ENCODE data around the gene HDAC9.

The HDAC9 gene

DNA sequence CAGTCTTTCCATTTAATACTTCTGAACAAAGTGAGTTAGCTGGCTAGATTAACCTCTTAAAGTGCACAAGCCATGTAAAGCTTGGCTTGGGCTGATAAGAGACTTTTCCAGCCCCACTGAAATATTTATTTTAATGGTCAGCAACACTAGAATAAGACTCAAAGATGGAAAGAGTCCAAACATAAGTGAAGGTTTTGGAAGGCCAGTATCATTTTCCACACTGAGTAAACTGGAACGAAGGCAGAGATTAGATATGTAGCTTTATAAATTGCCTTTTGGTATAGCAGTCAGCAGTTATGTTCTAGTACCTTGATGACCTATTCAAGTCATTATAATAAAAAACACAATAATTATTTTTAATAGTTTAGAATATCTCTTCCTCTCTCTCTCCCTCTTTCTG is 102.2 kb downstream of the HDAC9 start:
- DNase-seq = no peak

DNA sequence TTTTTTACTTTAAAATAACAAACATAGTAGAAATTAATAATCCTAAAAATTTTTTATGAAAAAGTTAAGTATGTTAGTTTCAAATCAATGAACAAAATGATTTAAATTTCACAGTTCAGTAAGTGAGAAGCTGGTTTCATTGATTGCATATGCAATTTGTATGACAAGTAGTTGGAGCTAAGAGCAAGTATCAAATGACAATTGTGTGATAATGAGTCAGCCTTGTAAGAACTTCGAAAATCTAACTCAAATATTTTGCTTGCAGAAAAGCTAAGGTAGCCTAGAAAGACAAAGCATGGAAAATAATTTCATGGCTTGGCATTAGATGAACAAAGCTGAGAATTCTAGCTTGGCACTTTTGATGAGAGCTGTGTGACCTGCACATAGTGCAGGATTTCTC is 111.5 kb downstream of the HDAC9 start:
- no peak for DNase-seq

DNA sequence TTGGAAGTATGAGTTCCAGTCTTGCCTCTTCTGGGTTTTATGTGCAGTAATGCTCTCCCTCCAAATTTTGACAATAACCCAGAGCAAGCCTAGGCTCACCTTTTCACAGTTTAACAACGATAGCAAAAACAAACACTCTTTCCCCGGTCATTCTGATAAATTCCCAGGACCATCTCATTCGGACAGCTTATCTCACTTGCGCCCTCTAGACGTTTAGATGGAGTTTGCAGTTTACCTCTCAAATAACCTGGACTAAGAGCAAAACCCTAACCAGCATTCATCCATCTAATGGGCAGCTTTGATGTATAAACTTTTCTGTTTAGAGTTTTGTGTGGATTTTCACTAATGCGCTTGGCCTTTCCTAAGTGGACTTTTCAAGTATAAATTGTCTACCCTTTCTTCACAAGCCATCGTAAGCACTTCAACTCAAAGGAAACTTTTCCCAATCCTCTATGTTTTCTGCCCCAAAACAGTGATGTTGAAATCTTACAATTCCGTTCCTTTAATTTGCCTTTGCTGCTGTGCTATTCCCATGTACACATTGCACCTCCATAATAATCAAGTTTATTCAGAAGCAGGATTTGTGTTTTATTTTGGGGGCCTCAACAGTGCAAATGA is 114.9 kb downstream of the HDAC9 start:
- no peak for DNase-seq

DNA sequence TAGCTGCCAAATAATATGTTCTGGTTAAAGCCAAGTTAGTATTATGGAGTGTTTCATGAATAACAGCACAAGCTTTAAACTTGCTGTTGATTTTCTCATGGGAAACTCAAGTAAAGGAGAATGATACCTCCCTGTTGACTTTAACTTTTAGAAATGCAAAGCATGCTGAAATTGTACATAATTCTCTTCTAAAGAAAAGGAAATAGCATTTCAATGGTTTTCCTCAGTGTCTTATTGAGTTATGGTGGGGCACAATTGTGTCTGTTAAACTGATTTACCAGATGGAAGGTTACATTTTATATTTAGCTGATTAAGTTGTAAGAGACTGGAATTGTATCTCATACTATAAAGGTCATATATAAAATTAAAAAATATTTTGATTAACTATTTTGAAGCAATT is 119.3 kb downstream of the HDAC9 start:
- no peak for DNase-seq

DNA sequence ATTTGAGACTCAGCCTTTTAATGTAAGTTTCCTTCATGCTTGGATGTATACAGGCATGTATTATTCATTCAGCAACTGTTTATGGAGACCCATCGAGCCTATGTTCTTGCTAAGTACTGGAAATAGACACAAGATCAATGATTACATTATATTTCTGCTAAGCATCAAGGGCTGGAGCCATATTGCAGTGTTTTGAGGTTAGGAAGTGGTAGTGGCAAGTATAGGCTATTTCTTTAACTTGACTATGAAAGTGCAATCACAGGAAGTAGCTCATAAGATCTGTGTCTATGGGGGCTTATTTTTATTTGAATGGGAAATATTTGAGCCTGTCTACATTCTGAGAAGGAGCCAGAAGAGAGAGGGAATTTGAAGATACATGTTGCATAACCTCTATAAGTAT is 123.8 kb downstream of the HDAC9 start:
- no peak for DNase-seq

DNA sequence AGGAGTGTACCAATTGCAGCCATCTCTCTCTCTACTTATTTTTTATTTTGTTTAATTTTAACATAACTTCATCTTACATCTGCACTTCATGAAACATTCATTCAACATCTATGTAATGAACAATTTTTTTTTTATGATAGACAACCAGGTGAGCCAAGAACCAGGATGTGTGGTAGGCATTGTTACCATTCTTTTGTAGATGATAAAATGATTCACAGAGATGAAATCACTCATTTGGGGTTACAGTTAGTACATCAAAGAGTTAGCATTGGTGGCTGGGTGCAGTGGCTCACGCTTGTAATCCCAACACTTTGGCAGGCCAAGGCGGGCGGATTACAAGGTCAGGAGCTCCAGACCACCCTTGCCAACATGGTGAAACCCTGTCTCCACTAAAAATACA is 127.8 kb downstream of the HDAC9 start:
- DNase-seq = no peak

DNA sequence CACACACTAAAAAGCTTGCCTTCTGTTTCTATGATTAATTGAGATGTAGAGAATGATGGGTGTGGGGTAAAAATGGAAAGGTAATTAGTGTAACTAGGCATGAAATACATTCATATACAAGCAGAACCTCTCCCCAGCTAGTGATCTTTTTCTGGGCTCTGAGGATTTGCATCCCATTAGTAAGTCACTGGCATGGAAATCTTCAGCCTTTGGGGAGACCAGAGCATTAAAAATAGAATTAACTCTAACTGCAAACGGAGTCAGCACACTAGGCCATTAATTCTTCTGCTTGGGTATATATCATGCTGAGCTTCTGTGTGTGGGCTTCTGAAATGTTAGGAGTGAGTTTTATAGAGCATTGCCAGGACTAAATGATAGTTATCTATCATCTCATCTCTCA is 128.9 kb downstream of the HDAC9 start:
- DNase-seq = no peak

DNA sequence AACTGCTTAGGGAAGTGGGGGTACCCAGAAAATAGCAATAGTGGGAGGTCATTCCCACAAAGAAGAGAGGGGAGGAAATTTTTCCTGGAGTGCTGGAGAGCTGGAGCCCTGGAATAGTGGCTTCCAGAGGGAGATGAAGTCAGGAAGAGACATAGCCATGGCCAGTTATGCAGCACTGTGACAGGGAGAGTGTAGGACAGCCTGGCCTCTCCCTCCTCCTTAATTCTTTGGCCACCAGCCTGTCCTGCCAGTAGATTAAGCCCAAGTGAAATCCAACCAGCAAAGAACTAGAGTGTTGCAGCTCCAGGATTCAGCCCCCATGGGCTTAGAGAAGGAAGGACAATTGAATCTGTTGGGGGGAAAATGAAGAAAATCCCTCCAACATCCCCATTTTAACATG is 130.5 kb downstream of the HDAC9 start:
- no peak for DNase-seq

DNA sequence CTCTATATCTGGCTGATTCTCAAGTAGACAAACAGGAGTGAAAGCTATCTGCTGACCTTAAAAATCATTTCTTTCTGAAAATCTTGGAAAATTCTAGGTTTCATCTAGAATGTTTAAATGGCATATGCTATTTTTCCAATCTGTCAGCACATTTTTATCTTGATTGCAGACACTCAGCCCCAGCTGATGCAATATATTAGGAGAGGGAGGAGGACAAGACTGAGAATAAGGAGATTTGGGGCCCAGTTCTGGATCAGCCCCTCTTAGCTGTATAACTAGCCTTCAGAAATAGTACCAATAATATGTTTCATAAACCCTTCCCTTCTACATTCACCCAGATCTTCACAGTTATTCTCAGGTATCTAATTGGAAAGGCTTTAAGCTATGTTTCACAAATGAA is 131.2 kb downstream of the HDAC9 start:
- DNase-seq = no peak

DNA sequence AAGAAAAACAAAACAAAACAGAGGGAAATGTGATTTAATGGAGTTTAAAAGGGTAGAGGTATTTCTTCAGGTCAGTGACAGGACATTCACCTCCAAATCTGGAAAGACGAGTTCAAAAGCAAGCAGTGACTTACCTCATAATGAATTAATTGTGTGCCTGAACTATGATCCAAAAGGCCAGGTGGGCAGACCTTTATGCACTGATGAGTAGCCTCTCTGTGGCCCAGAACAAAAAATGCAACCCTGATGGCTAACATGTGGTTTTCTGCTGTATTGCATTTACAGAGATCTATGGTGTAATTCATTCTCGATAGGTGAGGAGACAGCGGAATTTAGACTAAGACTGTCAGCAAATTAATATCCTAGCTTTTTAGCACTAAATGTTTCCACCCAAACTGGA is 142.0 kb downstream of the HDAC9 start:
- no peak for DNase-seq

DNA sequence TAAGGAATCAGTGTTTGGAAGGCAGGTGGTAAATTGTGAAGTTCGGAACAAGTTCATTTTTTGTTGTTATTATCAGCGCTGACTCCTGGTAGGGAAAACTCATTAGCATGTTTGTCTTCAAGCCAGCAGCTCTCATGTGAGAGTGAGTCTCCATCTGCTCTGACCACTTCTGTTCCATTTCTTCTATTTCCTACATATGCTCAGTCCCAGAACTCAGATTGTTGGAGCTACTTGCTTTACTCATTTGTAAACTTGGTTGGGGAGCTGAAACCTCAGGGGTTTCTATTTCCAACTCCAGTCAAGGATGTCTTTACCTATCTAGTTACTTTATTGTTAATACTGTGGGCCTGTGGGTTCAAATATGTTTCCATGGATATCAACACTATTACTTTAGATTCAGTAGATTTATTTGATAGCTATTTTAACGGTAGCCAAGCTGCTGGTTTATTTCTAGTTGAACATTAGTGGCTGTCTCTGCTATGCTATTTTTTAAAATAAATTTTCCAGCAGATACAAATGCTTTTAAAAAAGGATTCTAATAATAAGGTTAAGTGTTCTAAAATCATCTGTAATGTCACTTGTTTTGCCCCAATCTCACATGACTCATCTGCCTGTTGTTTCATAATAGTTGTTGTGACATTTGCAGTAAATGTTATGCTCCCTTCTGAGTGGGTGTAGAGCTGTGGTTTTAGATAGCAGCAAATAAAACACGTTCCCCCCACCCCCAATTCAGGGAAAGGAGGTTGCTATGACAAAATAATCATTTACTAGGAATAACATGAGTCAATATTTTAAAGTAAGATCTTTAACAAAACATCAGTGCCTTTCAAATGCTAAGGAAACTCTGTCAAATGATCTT is 143.3 kb downstream of the HDAC9 start:
- peak in 1 of 2 experiments; percentile 34 for DNase-seq

DNA sequence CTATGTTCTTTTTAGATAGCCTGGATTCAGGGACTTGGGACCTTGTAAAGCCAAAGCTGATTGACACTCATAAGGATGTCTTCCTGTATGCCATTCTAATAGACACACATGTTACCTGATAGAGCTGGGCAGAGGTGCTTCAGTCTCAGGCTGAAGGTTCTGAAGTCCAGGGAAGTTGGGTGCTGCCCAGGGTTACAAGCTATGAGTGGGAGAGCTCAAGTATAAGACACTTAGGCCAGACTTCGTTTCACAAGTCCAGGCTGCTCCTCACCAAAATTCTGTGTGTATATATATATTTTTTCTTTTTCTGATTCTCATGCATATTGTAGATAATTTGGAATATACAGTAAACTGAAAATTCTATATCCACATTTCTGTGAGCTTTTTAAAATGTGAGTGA is 144.2 kb downstream of the HDAC9 start:
- DNase-seq = no peak

DNA sequence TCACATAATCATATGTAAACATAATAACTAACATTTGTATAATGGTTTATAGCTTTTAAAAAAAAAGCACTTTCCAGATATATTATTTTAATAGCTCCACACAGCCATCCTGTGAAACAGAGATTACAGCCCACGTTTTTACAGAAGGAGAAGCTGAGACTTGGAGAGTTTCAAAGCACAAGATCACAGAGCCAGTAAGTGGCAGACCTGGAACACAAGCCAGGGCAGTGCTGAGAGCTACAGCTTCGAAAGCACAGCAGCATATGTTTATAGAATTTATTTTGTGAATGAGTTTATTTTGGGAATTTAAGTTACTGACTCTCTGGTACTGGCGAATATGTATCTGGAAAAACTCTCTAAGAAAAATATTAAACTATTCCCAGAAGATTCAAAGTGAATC is 149.4 kb downstream of the HDAC9 start:
- DNase-seq = no peak

DNA sequence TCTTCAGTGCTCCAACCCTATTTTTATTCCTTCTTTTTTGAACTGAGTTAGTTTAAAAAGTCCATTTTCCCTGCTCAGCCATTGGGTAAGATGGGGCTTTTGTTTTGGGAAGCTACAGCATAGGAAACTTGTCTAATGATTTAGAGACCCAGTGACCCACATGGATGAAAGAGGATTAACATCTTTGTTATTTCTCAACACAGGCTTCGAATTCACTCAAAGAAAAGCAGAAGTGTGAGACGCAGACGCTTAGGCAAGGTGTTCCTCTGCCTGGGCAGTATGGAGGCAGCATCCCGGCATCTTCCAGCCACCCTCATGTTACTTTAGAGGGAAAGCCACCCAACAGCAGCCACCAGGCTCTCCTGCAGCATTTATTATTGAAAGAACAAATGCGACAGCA is 152.0 kb downstream of the HDAC9 start:
- DNase-seq = no peak

DNA sequence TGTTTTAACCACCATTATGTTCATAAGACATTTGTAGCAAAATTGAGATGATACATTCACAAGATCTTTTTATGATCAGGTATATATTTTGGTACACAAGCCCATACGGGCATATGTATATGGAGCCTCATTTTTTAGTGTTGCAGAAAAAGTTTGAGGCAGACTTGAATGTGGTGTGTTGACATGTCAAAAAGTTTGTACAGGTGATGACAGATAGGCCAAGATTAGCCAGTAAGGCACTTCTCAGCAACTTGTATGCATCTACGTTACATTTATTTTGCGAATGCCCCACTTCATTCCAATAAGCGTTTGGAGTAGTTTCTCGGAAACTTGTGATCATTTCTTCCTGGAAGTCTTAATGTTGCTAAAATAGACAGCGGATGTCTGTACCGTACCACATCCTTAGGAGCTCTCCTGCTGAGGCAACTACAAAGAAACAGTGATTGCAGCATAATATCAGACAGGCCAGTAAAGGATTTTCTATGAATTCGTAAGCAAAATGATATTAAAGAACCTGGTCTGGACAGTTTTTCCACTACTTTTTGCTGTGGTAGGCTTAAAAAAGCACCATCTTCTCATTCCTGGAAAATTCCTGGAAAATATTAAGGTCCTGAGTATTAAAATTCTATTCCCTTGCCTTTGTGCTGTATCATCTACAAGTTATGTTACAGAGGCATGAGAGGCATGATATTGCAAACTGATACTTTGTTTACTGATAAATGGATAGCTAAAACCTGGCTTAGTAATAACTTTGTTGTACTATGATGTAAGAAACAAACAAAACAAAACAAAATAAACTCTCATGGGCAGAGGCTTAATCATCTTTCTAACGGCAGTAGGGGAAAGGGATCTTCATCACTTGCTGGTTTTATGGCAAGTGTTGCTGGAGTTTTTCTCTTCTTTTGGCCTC is 153.6 kb downstream of the HDAC9 start:
- DNase-seq = no peak

DNA sequence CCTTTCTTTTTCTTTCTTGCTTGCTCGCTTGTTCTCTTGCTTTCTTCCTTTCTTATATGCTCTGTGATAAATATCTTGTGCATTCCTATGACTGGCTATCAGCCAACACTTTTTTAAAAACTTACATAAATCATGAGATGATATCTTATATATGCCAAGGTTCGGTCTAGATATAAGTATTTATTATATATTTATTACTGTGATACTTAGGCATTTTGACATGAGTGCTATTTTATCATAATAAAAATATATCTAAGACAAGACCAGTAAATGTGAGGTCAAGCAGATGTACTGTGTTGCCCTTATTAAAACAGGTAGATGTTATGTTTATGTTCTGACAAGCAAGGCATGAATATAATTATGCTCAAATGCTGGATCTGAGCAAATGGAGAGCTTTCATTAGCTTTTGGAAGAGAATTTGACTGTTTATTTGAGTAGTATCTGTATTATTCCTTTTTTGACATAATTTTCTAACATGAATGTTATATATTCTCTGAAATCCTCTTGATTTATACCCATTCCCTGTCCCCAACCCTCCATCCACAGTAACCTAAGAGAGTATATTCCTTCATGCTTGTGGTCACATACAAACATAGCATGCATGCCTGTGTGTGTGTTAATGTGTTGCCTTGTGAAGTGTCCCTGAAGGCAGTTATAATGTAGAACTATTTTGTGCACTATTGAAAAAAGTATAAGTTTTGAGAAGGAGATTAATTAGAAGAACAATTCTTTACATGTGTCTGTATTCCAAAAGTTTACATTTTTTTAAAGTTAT is 158.0 kb downstream of the HDAC9 start:
- no peak for DNase-seq

DNA sequence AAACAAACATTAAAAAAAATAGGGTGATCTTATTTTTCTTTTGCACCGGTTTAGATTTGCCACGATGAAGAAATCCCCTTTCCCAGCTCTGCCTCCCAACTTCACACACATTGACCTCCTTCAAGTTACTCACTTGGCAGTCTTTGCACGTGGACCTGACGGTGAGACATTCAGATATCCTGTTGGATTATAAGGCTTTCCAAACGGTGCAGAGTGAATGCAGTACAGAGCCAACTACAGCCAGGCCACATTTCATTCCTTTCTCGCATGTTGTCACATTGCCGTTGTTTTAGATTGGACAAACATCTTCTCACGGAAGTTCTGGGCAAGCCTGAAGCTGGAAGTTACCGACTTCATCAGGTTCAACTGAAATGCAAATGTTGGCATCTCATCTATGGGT is 159.2 kb downstream of the HDAC9 start:
- no peak for DNase-seq

DNA sequence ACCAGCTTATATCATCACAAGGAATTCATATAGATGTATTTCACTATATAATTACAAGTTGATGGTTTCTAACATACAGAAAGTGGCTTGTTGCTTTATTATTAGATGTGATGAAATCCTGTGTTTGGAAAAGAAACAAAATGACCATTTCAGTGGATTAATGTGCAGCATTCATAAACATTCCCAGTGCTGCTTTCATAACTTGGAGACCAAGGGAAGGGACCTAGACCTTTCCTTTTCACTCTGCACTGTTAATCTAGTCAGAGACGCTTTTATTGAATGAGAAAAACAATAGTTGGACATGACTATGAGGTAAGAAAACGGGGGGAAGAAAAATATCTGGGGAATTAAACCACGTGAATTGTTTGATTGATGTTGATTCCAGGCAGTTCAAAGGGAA is 160.0 kb downstream of the HDAC9 start:
- no peak for DNase-seq

DNA sequence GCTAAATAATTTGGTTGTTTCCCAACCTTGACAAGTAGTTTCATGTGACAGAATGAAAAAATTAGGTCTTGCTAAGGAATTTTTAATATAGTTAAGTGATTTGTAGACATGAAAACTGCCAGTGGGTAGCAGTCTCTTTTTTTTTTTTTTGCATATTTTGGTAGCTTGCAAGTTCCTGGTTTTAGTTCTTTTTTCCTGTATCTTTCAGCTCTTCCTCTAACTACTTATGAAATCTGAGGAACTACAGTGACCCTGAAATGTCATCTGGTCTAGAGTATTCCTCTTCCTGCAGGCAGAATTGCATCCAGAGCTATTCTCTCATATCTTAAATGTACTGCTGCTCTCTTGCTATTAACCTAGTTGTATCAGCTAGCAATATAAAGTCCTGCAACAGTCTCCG is 160.4 kb downstream of the HDAC9 start:
- DNase-seq = no peak

DNA sequence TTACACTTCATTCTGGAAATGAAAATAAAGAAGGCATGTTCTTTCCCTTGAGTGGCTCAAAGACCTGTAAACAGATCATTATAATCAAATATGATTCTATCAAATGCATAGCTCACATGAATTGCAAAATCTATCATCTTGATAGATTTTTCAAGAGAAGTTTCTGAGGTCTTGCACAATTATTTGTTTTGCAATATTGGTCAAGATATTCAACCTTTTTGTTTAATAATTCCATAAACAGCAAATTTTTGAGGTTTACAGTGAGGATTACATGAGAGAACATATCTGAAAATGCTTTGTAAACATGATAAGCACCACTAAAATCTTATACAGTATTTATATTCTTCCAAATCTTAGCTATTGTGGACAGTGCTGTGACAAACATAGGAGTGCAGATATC is 160.8 kb downstream of the HDAC9 start:
- DNase-seq = no peak

DNA sequence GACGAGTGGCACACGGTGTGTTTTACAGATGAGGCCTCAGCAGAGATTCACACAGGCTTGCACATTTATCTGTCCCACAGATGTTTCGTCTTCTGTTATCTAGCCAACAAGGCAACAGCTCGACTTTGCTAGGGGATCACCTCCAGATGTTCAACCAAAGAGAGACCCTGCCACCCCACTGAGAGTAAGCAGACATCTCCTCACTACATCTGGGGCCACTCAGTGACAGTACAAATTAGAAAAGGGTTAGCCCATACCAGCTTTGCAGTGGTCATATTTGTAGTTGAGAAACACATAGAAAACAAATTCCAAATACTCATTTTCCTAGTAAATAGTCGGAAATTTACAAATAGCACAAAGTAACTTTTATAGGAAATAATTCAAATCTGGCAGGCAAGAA is 164.2 kb downstream of the HDAC9 start:
- no peak for DNase-seq

DNA sequence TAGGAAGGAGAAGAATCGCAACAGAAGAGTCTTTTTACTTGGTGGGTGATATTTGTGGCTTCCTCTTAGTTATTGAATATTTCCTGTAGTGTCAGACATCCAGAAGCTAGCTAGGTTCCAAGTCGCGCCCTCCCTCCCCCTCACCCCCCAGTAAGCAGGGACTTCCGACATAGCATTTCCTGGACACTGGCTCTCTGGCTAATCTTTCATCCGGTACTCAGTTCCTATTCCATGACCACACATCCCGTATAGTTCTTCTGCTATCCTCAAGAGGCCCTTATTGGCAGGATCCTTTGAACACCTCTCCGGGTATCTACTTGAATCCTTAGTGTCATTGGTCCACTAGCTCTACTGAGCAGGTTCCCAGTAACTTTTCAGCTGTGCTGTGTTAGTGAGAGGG is 167.8 kb downstream of the HDAC9 start:
- DNase-seq = no peak

Data from cerebellar nuclear complex (tissue), 1 donor.